Muscle layer of duodenum (tissue), 2 donors: ENCODE data around the gene GPM6B.

Source experiments
- H3K27ac ChIP-seq: one replicate; pipeline ENCODE4 v1.7.0; 2013; ENCODE audit warnings: mild to moderate bottlenecking, low read length
- H3K27me3 ChIP-seq: one replicate; pipeline ENCODE4 v1.7.0; 2013; ENCODE audit warnings: low read depth, mild to moderate bottlenecking, control low read depth, low read length
- H3K36me3 ChIP-seq, 2 donors: one replicate each; pipeline ENCODE4 v1.7.0; 2013; ENCODE audit warnings: low read length in 2 of 2, control low read depth in 1 of 2, mild to moderate bottlenecking in 1 of 2; ENCODE audit not compliant: insufficient read depth in 2 of 2, control insufficient read depth in 1 of 2
- H3K4me1 ChIP-seq, 2 donors: one replicate each; pipeline ENCODE4 v1.7.0; 2013; ENCODE audit warnings: low read length in 2 of 2, mild to moderate bottlenecking in 2 of 2, control low read depth in 1 of 2, moderate library complexity in 1 of 2; ENCODE audit not compliant: insufficient read depth in 2 of 2, control insufficient read depth in 1 of 2
- H3K4me3 ChIP-seq, 2 donors: one replicate each; pipeline ENCODE4 v1.7.0; 2013; ENCODE audit warnings: low read length in 2 of 2, low read depth in 1 of 2, mild to moderate bottlenecking in 1 of 2
- H3K9me3 ChIP-seq, 2 donors: one replicate each; pipeline ENCODE4 v1.7.0; 2013; ENCODE audit warnings: low read length in 2 of 2, control low read depth in 1 of 2, mild to moderate bottlenecking in 1 of 2; ENCODE audit not compliant: control insufficient read depth in 1 of 2
- donor health status: healthy.

GPM6B gene

GRCh38 chrX:13763489-13763888, 53.4 kb downstream of the GPM6B start:
- peaks cover 3 to 15% of the 10 kb centered on the region in 2 donors for H3K4me1 ChIP-seq
- H3K27ac ChIP-seq: no peak overlapping the region
- no peaks in the 10 kb centered on the region for H3K27me3 ChIP-seq
- no peak overlapping the region for H3K4me3 ChIP-seq
- H3K36me3 ChIP-seq: peaks cover 11 to 37% of the 10 kb centered on the region in 2 donors
- H3K9me3 ChIP-seq: no peaks in the 10 kb centered on the region

DNA sequence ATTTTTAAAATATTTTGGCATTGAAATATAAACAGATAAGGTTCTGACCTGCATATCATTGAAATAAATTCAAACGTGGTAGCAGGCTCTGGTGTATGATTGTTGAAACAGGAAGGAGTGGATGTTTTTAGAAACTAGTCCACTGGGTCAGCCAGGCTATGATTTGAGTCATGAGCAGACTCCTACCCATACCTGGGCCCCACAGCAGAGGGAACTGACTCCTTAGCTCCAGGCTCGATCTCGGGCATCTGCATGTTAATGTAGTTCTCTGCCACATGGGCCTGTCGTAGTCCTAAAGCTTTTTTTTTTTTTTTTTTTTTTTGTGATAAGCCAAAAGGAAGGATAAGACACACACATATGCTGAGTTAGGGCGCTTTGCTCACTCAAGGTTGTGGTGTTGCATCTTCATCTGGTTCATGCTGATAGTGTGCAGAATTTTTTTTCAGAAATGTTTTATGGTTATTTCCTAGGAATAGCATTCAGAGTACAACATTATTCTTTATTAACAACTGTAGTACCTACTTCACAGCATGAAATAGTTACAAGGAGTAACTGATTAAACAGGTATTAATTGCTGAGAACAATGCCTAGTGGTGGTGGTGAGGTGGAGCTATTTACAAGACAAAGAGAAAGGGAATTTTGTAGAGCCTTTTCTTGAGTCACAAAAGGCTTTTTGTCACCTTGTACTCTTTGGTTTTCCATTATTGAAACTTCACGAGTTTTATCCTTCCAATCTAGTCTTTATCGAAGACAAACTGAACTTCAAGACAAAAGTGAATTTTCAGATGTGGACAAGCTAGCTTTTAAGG, 55.1 kb downstream of the GPM6B start:
- Histone ChIP-seq H3K27me3 (no peaks in the 10 kb centered on the region), H3K36me3 (peaks cover 4 to 37% of the 10 kb centered on the region in 2 donors), H3K9me3 (no peaks in the 10 kb centered on the region), H3K27ac (no peak overlapping the region), H3K4me1 (peaks cover 3 to 15% of the 10 kb centered on the region in 2 donors), H3K4me3 (no peak overlapping the region)

DNA sequence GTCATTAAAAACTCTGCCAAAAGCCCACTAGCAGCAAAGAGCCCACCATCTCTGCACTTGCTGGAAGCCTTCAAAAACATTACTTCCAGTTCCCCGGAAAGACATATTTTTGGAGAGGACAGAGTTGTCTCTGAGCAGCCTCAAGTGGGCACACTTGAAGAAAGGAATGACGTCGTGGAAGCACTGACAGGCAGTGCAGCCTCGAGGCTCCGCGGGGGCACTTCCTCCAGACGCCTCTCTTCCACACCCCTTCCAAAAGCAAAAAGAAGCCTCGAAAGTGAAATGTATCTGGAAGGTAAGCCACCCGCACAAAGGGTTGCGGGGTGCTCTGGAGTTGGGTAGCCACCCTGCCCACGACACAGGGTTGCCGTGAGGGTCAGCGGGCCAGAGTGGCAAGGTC, 56.5 kb downstream of the GPM6B start:
- Histone ChIP-seq H3K9me3 (no peaks in the 10 kb centered on the region), H3K4me3 (no peak overlapping the region), H3K36me3 (peaks cover 6 to 29% of the 10 kb centered on the region in 2 donors), H3K27me3 (no peaks in the 10 kb centered on the region), H3K27ac (no peak overlapping the region), H3K4me1 (peaks cover 3 to 13% of the 10 kb centered on the region in 2 donors)

GRCh38 chrX:13759152-13759718, 57.7 kb downstream of the GPM6B start:
- H3K36me3 ChIP-seq: peaks cover 6 to 32% of the 10 kb centered on the region in 2 donors

DNA sequence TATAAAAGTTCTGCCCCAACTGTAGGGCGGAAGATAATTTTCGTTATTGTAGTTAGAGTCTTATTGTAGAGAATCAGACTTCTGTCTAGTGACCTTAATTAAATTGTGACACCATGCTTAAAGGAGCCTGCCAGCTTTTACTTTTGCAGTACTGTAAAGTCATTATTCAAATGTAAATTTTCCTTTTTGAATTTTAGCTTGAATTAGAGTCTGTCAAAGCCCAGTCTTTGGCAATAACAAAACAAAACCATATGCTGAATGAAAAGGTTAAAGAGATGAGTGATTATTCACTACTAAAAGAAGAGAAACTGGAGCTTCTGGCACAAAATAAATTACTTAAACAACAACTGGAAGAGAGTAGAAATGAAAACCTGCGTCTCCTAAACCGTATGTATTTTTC, 60.5 kb downstream of the GPM6B start:
- peaks cover 6 to 27% of the 10 kb centered on the region in 2 donors for H3K36me3 ChIP-seq
- peaks cover 0 to 6% of the 10 kb centered on the region in 2 donors for H3K4me1 ChIP-seq
- H3K27me3 ChIP-seq: no peaks in the 10 kb centered on the region
- no peak overlapping the region for H3K4me3 ChIP-seq
- H3K27ac ChIP-seq: no peak overlapping the region
- no peaks in the 10 kb centered on the region for H3K9me3 ChIP-seq

More at GRCh38 chrX:13759152-13759718, 57.7 kb downstream of the GPM6B start:
- Histone ChIP-seq H3K9me3 (no peaks in the 10 kb centered on the region), H3K4me1 (peaks cover 0 to 6% of the 10 kb centered on the region in 2 donors), H3K27me3 (no peaks in the 10 kb centered on the region), H3K4me3 (no peak overlapping the region), H3K27ac (no peak overlapping the region)

DNA sequence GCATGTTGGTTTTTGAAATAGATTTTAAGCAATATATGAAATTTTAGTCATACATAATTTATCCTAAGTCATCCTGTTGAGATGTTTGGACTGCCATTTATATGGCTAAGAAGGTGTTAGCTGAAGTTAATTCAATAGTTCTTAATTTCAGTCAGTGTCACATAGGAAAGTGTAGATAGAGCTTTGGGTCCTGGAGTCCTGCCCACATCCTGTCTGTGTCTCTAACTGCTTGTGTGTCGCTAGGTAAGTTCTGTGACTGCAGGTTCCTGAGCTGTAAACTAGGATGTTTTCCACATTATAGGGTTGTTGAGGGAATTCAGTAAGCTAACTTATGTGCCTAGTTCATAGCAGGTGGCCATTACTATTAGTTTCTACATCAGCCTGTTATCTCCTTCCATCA, 61.6 kb downstream of the GPM6B start:
- Histone ChIP-seq H3K27me3 (no peaks in the 10 kb centered on the region), H3K27ac (no peak overlapping the region), H3K4me1 (peaks cover 0 to 3% of the 10 kb centered on the region in 2 donors), H3K9me3 (no peaks in the 10 kb centered on the region), H3K36me3 (peaks cover 6 to 21% of the 10 kb centered on the region in 2 donors), H3K4me3 (no peak overlapping the region)

- Histone ChIP-seq H3K27me3 (no peaks in the 10 kb centered on the region), H3K9me3 (no peaks in the 10 kb centered on the region), H3K4me1 (no peaks in the 10 kb centered on the region), H3K27ac (no peak overlapping the region), H3K36me3 (peaks cover 6 to 21% of the 10 kb centered on the region in 2 donors), H3K4me3 (no peak overlapping the region)
These were observed 62.1 kb downstream of the GPM6B start for GRCh38 chrX:13754765-13755164.

- H3K4me1 ChIP-seq: no peaks in the 10 kb centered on the region
- H3K4me3 ChIP-seq: no peak overlapping the region
- H3K9me3 ChIP-seq: no peaks in the 10 kb centered on the region
- peaks cover 6 to 13% of the 10 kb centered on the region in 2 donors for H3K36me3 ChIP-seq
- H3K27ac ChIP-seq: no peak overlapping the region
- H3K27me3 ChIP-seq: no peaks in the 10 kb centered on the region
These were observed 64.2 kb downstream of the GPM6B start for GRCh38 chrX:13752646-13753045.

DNA sequence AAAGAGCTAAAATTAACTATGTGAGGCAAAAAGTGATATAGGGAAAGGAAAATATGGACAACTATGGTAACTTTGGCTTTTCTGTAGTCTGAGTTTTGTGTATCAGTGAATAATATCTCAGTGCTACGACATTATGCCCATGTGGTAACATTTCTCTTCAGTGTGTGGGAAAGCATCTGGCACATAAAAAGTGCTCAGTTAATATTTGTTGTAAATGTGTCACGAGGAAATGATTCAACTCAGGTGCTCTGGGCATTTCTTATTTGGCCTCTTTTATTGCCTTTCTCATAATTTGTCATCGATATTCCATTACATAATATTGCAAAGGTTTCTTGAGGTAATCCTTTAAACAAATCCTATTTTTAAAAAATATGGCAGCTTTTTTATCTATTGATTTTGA, 64.8 kb downstream of the GPM6B start:
- no peaks in the 10 kb centered on the region for H3K27me3 ChIP-seq
- no peak overlapping the region for H3K4me3 ChIP-seq
- no peak overlapping the region for H3K27ac ChIP-seq
- no peaks in the 10 kb centered on the region for H3K4me1 ChIP-seq
- H3K36me3 ChIP-seq: peaks cover 5 to 10% of the 10 kb centered on the region in 2 donors
- no peaks in the 10 kb centered on the region for H3K9me3 ChIP-seq

DNA sequence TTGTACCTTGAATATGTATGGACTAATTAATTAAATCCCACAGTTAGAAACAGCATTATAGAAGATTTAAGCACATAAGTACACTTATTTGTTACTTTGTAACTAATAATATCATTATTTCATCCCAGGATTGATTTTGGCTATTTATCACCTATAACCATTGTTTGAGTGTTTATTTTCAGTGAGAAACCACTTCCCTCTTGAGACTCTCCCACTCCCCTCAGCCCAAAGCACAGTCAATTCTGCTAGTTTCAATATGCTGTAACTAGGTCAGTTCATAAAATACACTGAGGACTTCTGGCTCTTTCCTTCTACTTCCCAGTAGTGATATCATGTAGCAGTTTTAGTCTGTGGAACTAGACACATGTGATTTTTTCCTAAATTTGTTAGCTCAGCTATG, 66.1 kb downstream of the GPM6B start:
- Histone ChIP-seq H3K9me3 (no peaks in the 10 kb centered on the region), H3K27ac (no peak overlapping the region), H3K36me3 (peaks cover 0 to 9% of the 10 kb centered on the region in 2 donors), H3K4me1 (no peaks in the 10 kb centered on the region), H3K4me3 (no peak overlapping the region), H3K27me3 (no peaks in the 10 kb centered on the region)

GRCh38 chrX:13750204-13750603, 66.7 kb downstream of the GPM6B start:
- Histone ChIP-seq H3K27me3 (no peaks in the 10 kb centered on the region), H3K4me3 (no peak overlapping the region), H3K4me1 (no peaks in the 10 kb centered on the region), H3K27ac (no peak overlapping the region), H3K36me3 (peaks cover 0 to 9% of the 10 kb centered on the region in 2 donors), H3K9me3 (no peaks in the 10 kb centered on the region)
